ENCODE results near the gene C1orf122. TPM values are rescaled to one million over a fixed set of nuclear protein-coding genes. Genes with fewer than 3 reads are reported as not detected.

C1orf122 gene
- total and polyA plus RNA-seq, 2 of the 8 experiments (the other 6 are each of a cell fraction or from before 2014, with no cell fraction given) = 32.1 to 36.9 TPM

- H2BK15ac ChIP-seq (ENCODE audit: low read length) = no peak overlapping the region
- no peak overlapping the region for H4K8ac ChIP-seq (ENCODE audit: extremely low read depth, insufficient read depth, low read length)
- no peak for DNase-seq (ENCODE audit: low read depth in 1 of 2, low spot score in 2 of 2)
- H4K91ac ChIP-seq (replicated peaks; ENCODE audit: insufficient read length, low read length) = no peak overlapping the region
- H3K4me3 ChIP-seq (ENCODE audit: extremely low read depth in 1 of 4, insufficient read depth in 2 of 4, low read depth in 3 of 4, low read length in 4 of 4) = no peak overlapping the region
- CTCF ChIA-PET (ENCODE audit: partially characterized antibody) = interaction anchor here (0.8 to 1.2 kb wide), 3 partner anchors 29 to 183 kb away, joined by 3 to 4 read pairs (median 3); partner anchors contain the start of gene MTF1
- no peak overlapping the region for H3K18ac ChIP-seq (ENCODE audit: extremely low read depth, low read length)
- no peak overlapping the region for H3K4me2 ChIP-seq (ENCODE audit: insufficient read depth in 1 of 2, low read depth in 2 of 2, low read length in 2 of 2)
- no peak overlapping the region for H2BK120ac ChIP-seq (replicated peaks; ENCODE audit: low read depth, low read length)
- no peaks in the 10 kb centered on the region for H3K79me2 ChIP-seq (ENCODE audit: control insufficient read depth in 1 of 2, insufficient read depth in 2 of 2, low read length in 2 of 2)
- TF ChIP-seq SP1 (IDR thresholded peaks at IDR 0.05; ENCODE audit: low read depth, low read length) (no peak), HDAC2 (IDR thresholded peaks at IDR 0.05; ENCODE audit: borderline replicate concordance in 1 of 2, low read depth in 2 of 2, low read length in 2 of 2) (no peak)
- no peaks in the 10 kb centered on the region for H3K79me1 ChIP-seq (ENCODE audit: low read depth, low read length)
- no peaks in the 10 kb centered on the region for H3K27me3 ChIP-seq (replicated peaks in 1 of 4; ENCODE audit: control insufficient read depth in 3 of 4, extremely low read depth in 1 of 4, insufficient read depth in 3 of 4, low read length in 3 of 4)
- no peak overlapping the region for H3K14ac ChIP-seq (ENCODE audit: insufficient read length)
- no peak overlapping the region for H3K27ac ChIP-seq (ENCODE audit: low read depth, low read length)
- H2BK5ac ChIP-seq (ENCODE audit: low read depth, low read length) = no peak overlapping the region
- H3K9me3 ChIP-seq (ENCODE audit: insufficient read depth in 2 of 2, low read depth in 1 of 2, low read length in 1 of 2) = no peaks in the 10 kb centered on the region
- no peaks in the 10 kb centered on the region for H3K23me2 ChIP-seq (ENCODE audit: low read depth, low read length)
- POLR2A ChIA-PET (ENCODE audit: partially characterized antibody) = interaction anchor here (1.2 to 1.3 kb wide), 2 partner anchors 9 to 28 kb away, joined by 3 read pairs; partner anchors contain the start of gene MTF1
- H3K56ac ChIP-seq (replicated peaks; ENCODE audit: insufficient read length, low read depth, low read length) = no peak overlapping the region
- H2BK20ac ChIP-seq (ENCODE audit: low read length) = no peak overlapping the region
- peaks cover 3 to 38% (median 22%) of the 10 kb centered on the region in 4 experiments; a peak in 6 of 8 replicates for H3K36me3 ChIP-seq (ENCODE audit: control insufficient read depth in 2 of 4, insufficient read depth in 4 of 4, low read length in 3 of 4)
- H2AK5ac ChIP-seq (ENCODE audit: low read depth, low read length) = no peak overlapping the region
- no peak for FAIRE-seq
- no peak overlapping the region for H4K5ac ChIP-seq (ENCODE audit: insufficient read length, low read depth, low read length)
- no peaks in the 10 kb centered on the region for H4K20me1 ChIP-seq (replicated peaks in 1 of 2; ENCODE audit: control insufficient read depth in 1 of 2, insufficient read depth in 2 of 2, low read length in 2 of 2)
- no peak overlapping the region for H3K23ac ChIP-seq (ENCODE audit: insufficient read length)
- H3K4me1 ChIP-seq (replicated peaks in 1 of 4; ENCODE audit: control insufficient read depth in 3 of 4, insufficient read depth in 4 of 4, low read length in 3 of 4) = no peaks in the 10 kb centered on the region
- no peak overlapping the region for H3K4ac ChIP-seq (replicated peaks; ENCODE audit: insufficient read length, low read depth, low read length)
- H2BK12ac ChIP-seq (ENCODE audit: low read depth, low read length) = no peak overlapping the region
- WGBS, 2 experiments (ENCODE audit: extremely low coverage in 1 of 2, insufficient coverage in 1 of 2, insufficient read length in 1 of 2, insufficient replicate concordance in 2 of 2, low coverage in 1 of 2, low lambda C conversion rate in 2 of 2, missing lambda C conversion rate in 1 of 2) = 87% methylated on average over 4 of the region's 4 CpGs; no CpG with 5 or more reads in 1 of the 2 experiments
- no peak overlapping the region for H2AFZ ChIP-seq (ENCODE audit: low read length)
- no peak overlapping the region for H3K9ac ChIP-seq (replicated peaks in 1 of 4; ENCODE audit: extremely low read depth in 1 of 4, low read depth in 3 of 4, low read length in 3 of 4)
Measured at GRCh38 chr1:37831109-37831508, 23.5 kb downstream of the C1orf122 start.
